Subcutaneous abdominal adipose tissue (tissue), 5 donors: Measurements from ENCODE around the gene WNT8A.
"Not testable (repeated sequence)": the region's sequence is repeated elsewhere in the genome, so short reads cannot be mapped to it uniquely, and the experiment has no call there.

Experiments used
- H3K27ac ChIP-seq: one replicate; pipeline ENCODE4 v1.7.0; 2013; ENCODE audit warnings: low read depth, mild to moderate bottlenecking, inconsistent platforms, low read length, moderate library complexity
- H3K27me3 ChIP-seq, 5 donors: one replicate each; pipeline ENCODE4 v1.7.0; 2013; ENCODE audit warnings: low read length in 5 of 5, inconsistent platforms in 1 of 5; ENCODE audit not compliant: control insufficient read depth in 5 of 5, insufficient read depth in 4 of 5
- H3K36me3 ChIP-seq, 5 donors: one replicate each; pipeline ENCODE4 v1.7.0; 2013; ENCODE audit warnings: low read length in 5 of 5; ENCODE audit not compliant: control insufficient read depth in 5 of 5, insufficient read depth in 5 of 5
- H3K4me1 ChIP-seq, 5 donors: one replicate each; pipeline ENCODE4 v1.7.0; 2013; ENCODE audit warnings: low read length in 5 of 5, mild to moderate bottlenecking in 3 of 5, moderate library complexity in 1 of 5; ENCODE audit not compliant: control insufficient read depth in 5 of 5, insufficient read depth in 5 of 5
- H3K4me3 ChIP-seq, 5 donors: one replicate each; pipeline ENCODE4 v1.7.0; 2013; ENCODE audit warnings: low read length in 5 of 5, low read depth in 1 of 5
- H3K9ac ChIP-seq, 5 donors: one replicate each; pipeline ENCODE4 v1.7.0; 2013; ENCODE audit warnings: low read length in 5 of 5, mild to moderate bottlenecking in 4 of 5, moderate library complexity in 3 of 5
- H3K9me3 ChIP-seq, 5 donors: one replicate each; pipeline ENCODE4 v1.7.0; 2013; ENCODE audit warnings: low read length in 5 of 5; ENCODE audit not compliant: control insufficient read depth in 5 of 5
- donor health status: healthy.
- donor health status: healthy.
- donor health status: healthy.
- donor health status: healthy.
- donor health status: healthy.

Gene WNT8A

DNA sequence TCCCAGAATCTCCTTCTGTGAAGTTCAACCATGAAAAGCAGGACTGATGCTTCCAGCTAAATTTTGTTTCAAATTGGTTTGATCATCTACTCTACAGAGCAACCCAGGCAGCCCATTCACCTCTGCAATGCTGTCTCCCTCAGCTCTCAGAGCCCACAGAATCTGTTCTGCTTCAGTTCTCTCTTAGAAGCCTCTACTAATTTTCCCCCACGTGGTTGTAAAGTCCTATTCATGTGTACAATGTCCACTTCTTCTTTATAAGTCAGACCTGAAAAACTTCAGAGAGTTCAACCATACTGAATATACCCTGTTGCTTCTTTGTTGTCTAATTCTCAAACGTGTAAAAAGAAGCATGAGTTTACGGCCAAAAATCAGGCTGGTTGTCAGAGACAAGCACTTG is 29.6 kb upstream of the WNT8A start:
- Histone ChIP-seq H3K27me3 (peaks cover 0 to 4% (median 0%) of the 10 kb centered on the region in 5 donors), H3K36me3 (no peaks in the 10 kb centered on the region), H3K9me3 (no peaks in the 10 kb centered on the region), H3K9ac (no peak overlapping the region), H3K4me3 (no peak overlapping the region), H3K27ac (no peak overlapping the region), H3K4me1 (no peaks in the 10 kb centered on the region)

- Histone ChIP-seq H3K4me3 (peak overlapping the region in 1 of 5 donors; percentile 22), H3K9ac (no peak overlapping the region), H3K9me3 (no peaks in the 10 kb centered on the region), H3K36me3 (no peaks in the 10 kb centered on the region), H3K27me3 (peaks cover 0 to 4% (median 0%) of the 10 kb centered on the region in 5 donors), H3K27ac (no peak overlapping the region), H3K4me1 (no peaks in the 10 kb centered on the region)
These were observed 28.8 kb upstream of the WNT8A start for GRCh38 chr5:138054847-138055558.

- H3K4me1 ChIP-seq, result peaks cover 0 to 10% (median 0%) of the 10 kb centered on the region in 5 donors
- H3K27ac ChIP-seq, result no peak overlapping the region
- H3K36me3 ChIP-seq, result no peaks in the 10 kb centered on the region
- H3K4me3 ChIP-seq, result no peak overlapping the region
- H3K9ac ChIP-seq, result no peak overlapping the region
- H3K27me3 ChIP-seq, result no peaks in the 10 kb centered on the region
- no peaks in the 10 kb centered on the region for H3K9me3 ChIP-seq
These were observed 19.3 kb upstream of the WNT8A start for GRCh38 chr5:138064526-138064925.

GRCh38 chr5:138065102-138065501 is 18.7 kb upstream of the WNT8A start:
- Histone ChIP-seq H3K27me3 (no peaks in the 10 kb centered on the region), H3K36me3 (no peaks in the 10 kb centered on the region), H3K4me3 (no peak overlapping the region), H3K9me3 (no peaks in the 10 kb centered on the region), H3K9ac (no peak overlapping the region), H3K27ac (no peak overlapping the region), H3K4me1 (peaks cover 0 to 10% (median 0%) of the 10 kb centered on the region in 5 donors)

DNA sequence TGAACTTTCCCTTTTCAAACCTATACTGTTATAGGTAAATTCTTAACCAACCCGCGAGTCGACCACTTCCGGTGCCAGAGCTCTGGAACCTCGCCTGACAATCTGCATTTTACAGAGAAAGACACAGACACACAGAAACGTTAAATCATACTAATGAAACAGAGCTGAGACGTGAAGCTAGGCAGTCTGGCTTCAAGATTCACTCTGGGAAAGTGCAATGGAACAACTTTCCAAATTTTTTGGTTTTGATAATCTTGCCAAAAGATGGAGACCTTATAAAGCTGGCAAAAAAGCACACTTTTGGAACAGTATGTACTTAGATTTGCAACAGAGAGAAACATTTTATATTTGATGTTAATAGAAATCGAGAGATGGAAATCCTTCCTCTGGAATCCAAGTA is 15.9 kb upstream of the WNT8A start:
- H3K36me3 ChIP-seq, result no peaks in the 10 kb centered on the region
- no peaks in the 10 kb centered on the region for H3K9me3 ChIP-seq
- no peak overlapping the region for H3K27ac ChIP-seq
- peaks cover 0 to 10% (median 0%) of the 10 kb centered on the region in 5 donors for H3K4me1 ChIP-seq
- H3K9ac ChIP-seq, result no peak overlapping the region
- no peak overlapping the region for H3K4me3 ChIP-seq
- H3K27me3 ChIP-seq, result peaks cover 0 to 4% (median 0%) of the 10 kb centered on the region in 5 donors

DNA sequence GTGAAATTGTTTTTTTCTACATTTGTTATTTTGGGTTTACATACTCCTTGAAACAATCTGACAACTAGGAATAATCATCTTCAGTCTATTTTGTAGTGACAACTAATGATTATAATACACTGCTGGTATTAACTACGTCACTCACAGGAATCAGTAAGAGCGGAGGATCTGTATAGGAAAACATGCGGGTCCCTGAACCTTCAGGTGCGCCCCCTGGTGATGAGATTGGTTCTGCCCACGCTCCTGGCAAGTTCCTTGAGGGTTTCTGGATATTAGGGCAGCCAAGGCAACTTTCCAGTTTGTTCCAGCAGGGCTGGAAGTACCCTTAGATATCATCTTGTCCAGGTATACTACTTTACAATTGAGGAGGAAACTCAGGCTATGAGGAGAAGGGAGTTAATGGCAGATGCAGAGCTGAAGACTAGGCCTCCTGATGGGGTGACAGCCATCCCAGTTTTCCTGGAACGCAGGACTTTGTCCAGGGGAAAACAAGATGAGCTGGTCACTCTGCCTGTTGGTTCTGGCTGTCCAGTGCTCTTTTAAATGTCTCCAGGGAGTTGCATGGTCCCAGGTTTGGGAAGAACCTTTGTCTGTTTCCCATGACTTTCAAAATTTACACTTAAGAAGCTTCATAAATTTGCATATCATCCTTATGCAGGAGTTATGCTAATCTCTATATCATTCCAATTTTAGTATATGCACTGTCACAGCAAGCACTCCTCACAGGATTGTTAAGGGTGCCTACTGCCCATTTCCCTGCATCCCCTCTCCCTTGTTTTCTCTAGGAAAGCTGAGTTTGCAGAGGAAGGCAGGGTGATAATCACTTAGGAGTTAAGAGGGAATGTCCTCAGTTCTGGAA is 14.9 kb upstream of the WNT8A start:
- H3K36me3 ChIP-seq, result no peaks in the 10 kb centered on the region
- no peaks in the 10 kb centered on the region for H3K9me3 ChIP-seq
- H3K4me3 ChIP-seq, result no peak overlapping the region
- peaks cover 0 to 10% (median 0%) of the 10 kb centered on the region in 5 donors for H3K4me1 ChIP-seq
- H3K9ac ChIP-seq, result no peak overlapping the region
- peaks cover 0 to 4% (median 0%) of the 10 kb centered on the region in 5 donors for H3K27me3 ChIP-seq
- H3K27ac ChIP-seq, result no peak overlapping the region

- H3K4me1 ChIP-seq, H3K27me3 ChIP-seq, H3K9ac ChIP-seq, H3K9me3 ChIP-seq, H3K27ac ChIP-seq, H3K4me3 ChIP-seq, H3K36me3 ChIP-seq: not testable (repeated sequence)
These were observed 13.8 kb upstream of the WNT8A start for GRCh38 chr5:138070026-138070425.

GRCh38 chr5:138077064-138077696 is 6.7 kb upstream of the WNT8A start:
- no peak overlapping the region for H3K27ac ChIP-seq
- H3K4me1 ChIP-seq, result peaks cover 0 to 4% (median 0%) of the 10 kb centered on the region in 5 donors
- no peaks in the 10 kb centered on the region for H3K36me3 ChIP-seq
- H3K9ac ChIP-seq, result no peak overlapping the region
- no peaks in the 10 kb centered on the region for H3K9me3 ChIP-seq
- H3K4me3 ChIP-seq, result no peak overlapping the region
- H3K27me3 ChIP-seq, result no peaks in the 10 kb centered on the region

- H3K4me3 ChIP-seq, result no peak overlapping the region
- H3K36me3 ChIP-seq, result no peaks in the 10 kb centered on the region
These were observed 5.7 kb upstream of the WNT8A start for GRCh38 chr5:138078006-138078643.

More at GRCh38 chr5:138078006-138078643, 5.7 kb upstream of the WNT8A start:
- Histone ChIP-seq H3K27me3 (no peaks in the 10 kb centered on the region), H3K9ac (no peak overlapping the region), H3K27ac (no peak overlapping the region), H3K4me1 (peaks cover 0 to 4% (median 0%) of the 10 kb centered on the region in 5 donors), H3K9me3 (no peaks in the 10 kb centered on the region)
